Lung (tissue), 12 donors: ENCODE results near the gene PRLR. TPM values are rescaled to one million over a fixed set of nuclear protein-coding genes. Genes with fewer than 3 reads are reported as not detected.

Experiments
- ATAC-seq: fragments of 200-7000 bp; cut with Tn5 transposase; one replicate; pipeline ENCODE4 v1.9.1; 2020; ENCODE audit warnings: moderate number of reproducible peaks; ENCODE audit not compliant: insufficient read depth, low FRiP score
- DNase-seq, 3 donors: peaks; one replicate each; pipeline ENCODE4 v3.0.0-alpha.2; 2013 to 2017
- H3K27ac ChIP-seq, 2 donors: one replicate each; pipeline ENCODE4 v1.5.1; 2013; ENCODE audit warnings: mild to moderate bottlenecking in 2 of 2, moderate library complexity in 2 of 2, control low read depth in 1 of 2, inconsistent platforms in 1 of 2, low read depth in 1 of 2, low read length in 1 of 2
- H3K27me3 ChIP-seq, 3 donors: one replicate each; pipeline ENCODE4 v1.5.1; 2013; ENCODE audit warnings: low read length in 2 of 3; ENCODE audit not compliant: control insufficient read depth in 3 of 3, insufficient read depth in 3 of 3
- H3K36me3 ChIP-seq, 4 donors: one replicate each; pipeline ENCODE4 v1.5.1; 2013; ENCODE audit warnings: low read length in 4 of 4, mild to moderate bottlenecking in 1 of 4, moderate library complexity in 1 of 4; ENCODE audit not compliant: control insufficient read depth in 4 of 4, insufficient read depth in 4 of 4
- H3K4me1 ChIP-seq, 5 donors: one replicate each; pipeline ENCODE4 v1.5.1; 2013; ENCODE audit warnings: low read length in 5 of 5, mild to moderate bottlenecking in 2 of 5, moderate library complexity in 1 of 5; ENCODE audit not compliant: control insufficient read depth in 5 of 5, insufficient read depth in 5 of 5
- H3K4me3 ChIP-seq: one replicate; pipeline ENCODE4 v1.5.1; 2013; ENCODE audit warnings: mild to moderate bottlenecking, control low read depth, moderate library complexity
- H3K9ac ChIP-seq, 2 donors: one replicate each; pipeline ENCODE4 v1.5.1; 2013; ENCODE audit warnings: low read length in 2 of 2, control low read depth in 1 of 2; ENCODE audit not compliant: insufficient read depth in 1 of 2
- H3K9me3 ChIP-seq, 4 donors: one replicate each; pipeline ENCODE4 v1.5.1; 2013; ENCODE audit warnings: low read length in 3 of 4, mild to moderate bottlenecking in 1 of 4, moderate library complexity in 1 of 4; ENCODE audit not compliant: control insufficient read depth in 4 of 4, insufficient read depth in 3 of 4
- WGBS, 2 donors: extraction: QIAGEN DNeasy Blood & Tissue Kit; methylation state at CpG; one replicate each; pipeline ENCODE4 v1.1.7; 2013; 5-methylcytosine and 5-hydroxymethylcytosine counted together
- polyA plus RNA-seq, 2 donors: library from polyadenylated mRNA; stranded (reverse); fragments of 200-250 nt; gene quantifications; one replicate each; pipeline ENCODE4 v1.2.1, GENCODE V29; 2013
- total RNA-seq, 2 donors: library from RNA; depleted of rRNA in 1 of 2; stranded (reverse); fragments of >200 nt in 1 of 2; gene quantifications; one replicate each; pipeline ENCODE4 v1.2.1, GENCODE V29; 2014 to 2021
- TF ChIP-seq, protein P1 (sequence below): IDR thresholded peaks from 2 replicates; pipeline ENCODE4 v1.5.1; 2012; ENCODE audit warnings: mild to moderate bottlenecking; ENCODE audit errors: control extremely low read depth, extremely low read depth
- donor health status: control.
- donor health status: control.
- donor health status: Bipolar disorder and iron deficiency.
- donor health status: healthy.
- donor health status: DM: yes; HTN: yes; CAD: no.

Gene PRLR
- total and polyA plus RNA-seq, 4 donors: 0.02 to 3.4 (median 0.76) TPM

DNA sequence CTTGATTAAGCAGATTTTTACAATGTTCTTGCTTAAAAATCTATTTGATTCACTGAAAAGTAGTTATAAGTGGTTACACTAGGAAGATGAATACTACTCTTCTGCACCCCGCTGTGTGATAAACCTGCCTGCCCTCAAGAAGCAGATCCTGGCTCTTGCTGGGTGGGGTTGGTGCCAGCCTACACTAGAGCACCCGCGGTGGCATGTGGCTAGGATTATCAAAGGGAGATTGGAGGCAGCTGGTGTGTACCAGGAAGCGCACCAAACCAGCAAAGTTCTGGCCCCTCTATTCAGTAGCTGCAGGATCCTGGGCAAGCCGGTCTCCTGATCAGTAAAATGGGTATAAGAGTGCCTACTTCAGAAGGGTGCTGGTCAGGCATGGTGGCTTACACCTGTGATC is 43.5 kb downstream of the PRLR start:
- H3K9me3 ChIP-seq: no peaks in the 10 kb centered on the region
- no peak overlapping the region for H3K9ac ChIP-seq
- ATAC-seq (no peak), DNase-seq (no peak)
- H3K27me3 ChIP-seq: no peaks in the 10 kb centered on the region
- WGBS, 2 donors: 97 to 98% methylated on average over 5 of the region's 5 CpGs
- H3K36me3 ChIP-seq: no peaks in the 10 kb centered on the region
- no peak overlapping the region for H3K27ac ChIP-seq
- H3K4me1 ChIP-seq: peaks cover 0 to 12% (median 0%) of the 10 kb centered on the region in 5 donors
- TF ChIP-seq, protein P1, sequence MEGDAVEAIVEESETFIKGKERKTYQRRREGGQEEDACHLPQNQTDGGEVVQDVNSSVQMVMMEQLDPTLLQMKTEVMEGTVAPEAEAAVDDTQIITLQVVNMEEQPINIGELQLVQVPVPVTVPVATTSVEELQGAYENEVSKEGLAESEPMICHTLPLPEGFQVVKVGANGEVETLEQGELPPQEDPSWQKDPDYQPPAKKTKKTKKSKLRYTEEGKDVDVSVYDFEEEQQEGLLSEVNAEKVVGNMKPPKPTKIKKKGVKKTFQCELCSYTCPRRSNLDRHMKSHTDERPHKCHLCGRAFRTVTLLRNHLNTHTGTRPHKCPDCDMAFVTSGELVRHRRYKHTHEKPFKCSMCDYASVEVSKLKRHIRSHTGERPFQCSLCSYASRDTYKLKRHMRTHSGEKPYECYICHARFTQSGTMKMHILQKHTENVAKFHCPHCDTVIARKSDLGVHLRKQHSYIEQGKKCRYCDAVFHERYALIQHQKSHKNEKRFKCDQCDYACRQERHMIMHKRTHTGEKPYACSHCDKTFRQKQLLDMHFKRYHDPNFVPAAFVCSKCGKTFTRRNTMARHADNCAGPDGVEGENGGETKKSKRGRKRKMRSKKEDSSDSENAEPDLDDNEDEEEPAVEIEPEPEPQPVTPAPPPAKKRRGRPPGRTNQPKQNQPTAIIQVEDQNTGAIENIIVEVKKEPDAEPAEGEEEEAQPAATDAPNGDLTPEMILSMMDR: no peak
- H3K4me3 ChIP-seq: no peak overlapping the region

- TF ChIP-seq, protein P1: no peak
- peaks cover 0 to 12% (median 0%) of the 10 kb centered on the region in 5 donors for H3K4me1 ChIP-seq
- peak in 2 of 3 donors; percentile 38 to 65 for DNase-seq
- WGBS, 2 donors: 87 to 93% methylated on average over 4 of the region's 4 CpGs
- no peak overlapping the region for H3K27ac ChIP-seq
- no peak overlapping the region for H3K4me3 ChIP-seq
- no peaks in the 10 kb centered on the region for H3K27me3 ChIP-seq
- no peaks in the 10 kb centered on the region for H3K9me3 ChIP-seq
- no peak overlapping the region for H3K9ac ChIP-seq
- no peaks in the 10 kb centered on the region for H3K36me3 ChIP-seq
- no peak for ATAC-seq
Observed at GRCh38 chr5:35185518-35185917, 44.8 kb downstream of the PRLR start.

DNA sequence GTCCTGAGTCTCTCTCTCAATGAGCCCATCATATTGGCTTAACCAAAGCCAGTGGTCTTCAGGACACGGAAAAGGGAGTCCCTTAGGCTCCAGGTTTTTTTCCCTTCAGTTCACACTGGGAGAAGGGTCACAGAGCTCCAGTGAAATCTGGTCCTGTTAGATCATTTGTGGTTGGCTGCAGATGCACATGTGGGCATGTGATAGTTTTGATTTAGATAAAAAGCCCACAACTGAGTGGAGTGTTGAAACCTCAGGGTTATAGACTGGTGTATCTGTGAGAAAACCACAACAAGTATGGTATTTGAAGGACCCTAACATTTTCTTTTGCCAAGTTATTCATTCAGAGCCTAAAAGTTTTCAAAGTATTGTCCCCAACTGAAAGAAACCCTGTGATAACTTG is 46.7 kb downstream of the PRLR start:
- peaks cover 0 to 3% (median 0%) of the 10 kb centered on the region in 4 donors for H3K9me3 ChIP-seq
- H3K27ac ChIP-seq: no peak overlapping the region
- no peaks in the 10 kb centered on the region for H3K27me3 ChIP-seq
- TF ChIP-seq, protein P1: no peak
- no peak overlapping the region for H3K9ac ChIP-seq
- no peak for ATAC-seq
- DNase-seq: no peak
- WGBS, 2 donors: 95 to 96% methylated on average over 1 of the region's 1 CpG
- no peak overlapping the region for H3K4me3 ChIP-seq
- peaks cover 0 to 12% (median 0%) of the 10 kb centered on the region in 5 donors for H3K4me1 ChIP-seq
- peaks cover 0 to 2% (median 0%) of the 10 kb centered on the region in 4 donors for H3K36me3 ChIP-seq

- TF ChIP-seq, protein P1: no peak
- H3K27me3 ChIP-seq: no peaks in the 10 kb centered on the region
- WGBS, 2 donors: 39 to 41% methylated on average over 7 of the region's 7 CpGs
- H3K4me1 ChIP-seq: peaks cover 0 to 12% (median 0%) of the 10 kb centered on the region in 5 donors
- peaks cover 0 to 3% (median 0%) of the 10 kb centered on the region in 4 donors for H3K9me3 ChIP-seq
- peaks cover 0 to 2% (median 0%) of the 10 kb centered on the region in 4 donors for H3K36me3 ChIP-seq
- no peak overlapping the region for H3K4me3 ChIP-seq
- DNase-seq (peak; percentile 43 to 68 (median 64)), ATAC-seq (peak; percentile 54)
- no peak overlapping the region for H3K9ac ChIP-seq
- H3K27ac ChIP-seq: no peak overlapping the region
Observed at GRCh38 chr5:35182910-35183535, 47.3 kb downstream of the PRLR start.
